LNCAP (cell line): ENCODE measurements around the gene DGCR8.

ENCODE experiments used
- TF ChIP-seq, protein P1 (sequence below): fragments of 450-650 bp; IDR thresholded peaks from 2 replicates; pipeline ENCODE4 v1.5.1; 2017; ENCODE audit warnings: mild to moderate bottlenecking

The DGCR8 gene

DNA sequence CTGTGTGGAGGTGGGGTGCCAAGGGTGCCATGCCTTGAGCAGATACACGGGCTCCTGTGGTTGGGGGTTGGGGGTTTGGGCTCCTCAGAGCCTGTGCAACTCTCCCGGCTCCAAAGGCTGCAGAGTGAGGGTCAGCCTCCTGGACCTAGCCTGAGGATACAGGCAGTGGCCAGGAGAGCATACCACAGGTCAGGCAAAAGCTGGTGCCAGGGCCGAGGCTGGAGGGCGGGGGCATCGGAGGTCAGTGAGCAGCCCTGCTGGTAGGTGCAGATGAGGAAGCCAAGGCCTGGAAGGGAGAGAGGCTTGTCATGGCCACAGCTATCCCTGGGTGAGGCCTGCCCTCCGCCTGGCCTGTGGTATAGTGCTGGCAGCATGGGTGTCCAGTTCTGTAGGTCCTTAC lies 25.6 kb upstream of the DGCR8 start:
- TF ChIP-seq, protein P1, sequence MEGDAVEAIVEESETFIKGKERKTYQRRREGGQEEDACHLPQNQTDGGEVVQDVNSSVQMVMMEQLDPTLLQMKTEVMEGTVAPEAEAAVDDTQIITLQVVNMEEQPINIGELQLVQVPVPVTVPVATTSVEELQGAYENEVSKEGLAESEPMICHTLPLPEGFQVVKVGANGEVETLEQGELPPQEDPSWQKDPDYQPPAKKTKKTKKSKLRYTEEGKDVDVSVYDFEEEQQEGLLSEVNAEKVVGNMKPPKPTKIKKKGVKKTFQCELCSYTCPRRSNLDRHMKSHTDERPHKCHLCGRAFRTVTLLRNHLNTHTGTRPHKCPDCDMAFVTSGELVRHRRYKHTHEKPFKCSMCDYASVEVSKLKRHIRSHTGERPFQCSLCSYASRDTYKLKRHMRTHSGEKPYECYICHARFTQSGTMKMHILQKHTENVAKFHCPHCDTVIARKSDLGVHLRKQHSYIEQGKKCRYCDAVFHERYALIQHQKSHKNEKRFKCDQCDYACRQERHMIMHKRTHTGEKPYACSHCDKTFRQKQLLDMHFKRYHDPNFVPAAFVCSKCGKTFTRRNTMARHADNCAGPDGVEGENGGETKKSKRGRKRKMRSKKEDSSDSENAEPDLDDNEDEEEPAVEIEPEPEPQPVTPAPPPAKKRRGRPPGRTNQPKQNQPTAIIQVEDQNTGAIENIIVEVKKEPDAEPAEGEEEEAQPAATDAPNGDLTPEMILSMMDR, result no peak

DNA sequence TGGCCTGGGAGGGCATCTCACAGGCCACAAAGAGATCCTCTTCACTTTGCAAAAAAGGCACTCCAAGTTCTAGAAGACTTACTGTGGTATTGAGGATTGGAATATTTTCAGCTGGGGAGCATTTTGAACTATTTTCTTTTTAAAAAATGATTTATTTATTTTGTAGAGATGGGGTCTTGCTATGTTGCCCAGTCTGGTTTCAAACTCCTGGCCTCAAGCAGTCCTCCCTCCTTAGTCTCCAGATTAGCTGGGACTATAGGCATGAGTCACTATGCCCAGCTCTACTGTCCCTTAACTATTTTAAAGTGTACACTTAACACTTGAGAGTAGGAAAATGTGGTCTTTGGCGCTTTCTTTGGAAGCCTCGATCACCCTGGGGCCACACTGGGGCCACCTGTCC lies 24.9 kb upstream of the DGCR8 start:
- TF ChIP-seq, protein P1, result no peak

DNA sequence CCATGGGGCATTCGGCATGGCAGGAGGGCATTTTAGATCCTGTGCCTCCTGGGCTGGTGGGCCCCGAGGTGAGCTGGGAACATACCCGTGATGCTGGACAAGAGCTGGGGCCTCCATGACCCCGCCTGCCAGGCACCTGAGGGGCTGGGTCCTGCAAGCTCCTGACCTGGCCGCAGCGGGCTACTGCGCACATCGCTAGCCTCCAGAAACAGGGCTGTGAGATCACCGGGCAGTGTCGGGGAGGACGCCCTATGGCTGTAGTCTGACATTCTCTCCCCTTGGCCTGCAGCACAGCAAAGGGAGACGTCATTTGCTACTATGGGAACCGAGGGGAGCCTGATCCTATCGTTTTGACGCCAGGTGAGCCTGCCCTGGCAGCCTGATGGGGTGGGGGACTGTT lies 24.4 kb upstream of the DGCR8 start:
- TF ChIP-seq, protein P1, result no peak

DNA sequence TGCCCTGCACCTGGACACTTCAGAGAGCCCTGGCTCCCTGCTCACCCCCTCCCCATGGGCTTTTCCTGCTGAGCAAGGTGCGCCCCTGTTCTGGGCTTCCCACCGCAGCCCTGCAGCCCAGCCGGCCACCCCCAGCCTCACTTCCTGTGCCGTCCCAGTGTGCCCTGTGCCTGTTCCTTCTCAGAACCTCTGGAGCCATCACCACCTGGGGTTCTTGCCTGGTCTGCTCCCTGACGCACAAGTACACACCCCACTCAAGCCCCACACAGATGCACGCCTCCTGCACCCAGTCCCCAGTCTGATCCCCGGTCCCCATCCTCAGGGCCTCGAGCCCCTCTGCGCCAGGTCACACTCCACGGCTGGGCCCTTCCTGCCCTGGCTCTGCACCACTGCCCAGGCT lies 23.9 kb upstream of the DGCR8 start:
- TF ChIP-seq, protein P1, result no peak

DNA sequence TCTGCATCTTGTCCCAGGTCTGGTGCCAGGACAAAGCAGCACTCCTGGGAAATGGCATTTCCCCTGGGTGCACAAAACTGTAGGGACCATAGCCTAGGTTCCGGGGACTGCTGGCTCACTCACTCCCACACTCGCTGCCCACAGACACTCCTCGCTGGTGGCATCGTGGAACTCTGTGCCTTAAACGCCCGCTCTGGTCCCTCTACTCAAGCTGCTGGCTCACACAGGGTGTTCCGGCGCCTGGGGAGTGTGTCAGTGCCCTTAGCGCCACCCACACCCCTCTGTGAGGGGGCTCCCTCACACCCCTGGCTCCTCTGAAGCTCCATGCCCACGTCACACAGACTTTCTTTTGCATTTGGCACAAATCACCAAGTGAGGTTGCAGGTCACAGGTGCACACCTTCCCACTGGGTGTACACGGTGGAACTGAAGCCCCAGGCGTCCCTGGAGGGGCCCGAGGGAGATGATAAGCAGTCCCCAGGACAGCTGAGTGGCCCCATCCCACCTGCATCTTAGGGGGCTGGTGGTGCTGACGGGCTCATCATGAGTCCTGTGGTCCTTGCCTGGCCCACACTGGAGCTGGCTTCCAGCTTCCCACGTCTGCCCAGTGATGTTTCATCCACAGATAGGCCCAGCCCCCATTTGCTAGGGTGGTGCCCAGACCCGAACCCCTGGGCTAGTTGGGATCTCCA lies 23.2 kb upstream of the DGCR8 start:
- TF ChIP-seq, protein P1, result no peak

DNA sequence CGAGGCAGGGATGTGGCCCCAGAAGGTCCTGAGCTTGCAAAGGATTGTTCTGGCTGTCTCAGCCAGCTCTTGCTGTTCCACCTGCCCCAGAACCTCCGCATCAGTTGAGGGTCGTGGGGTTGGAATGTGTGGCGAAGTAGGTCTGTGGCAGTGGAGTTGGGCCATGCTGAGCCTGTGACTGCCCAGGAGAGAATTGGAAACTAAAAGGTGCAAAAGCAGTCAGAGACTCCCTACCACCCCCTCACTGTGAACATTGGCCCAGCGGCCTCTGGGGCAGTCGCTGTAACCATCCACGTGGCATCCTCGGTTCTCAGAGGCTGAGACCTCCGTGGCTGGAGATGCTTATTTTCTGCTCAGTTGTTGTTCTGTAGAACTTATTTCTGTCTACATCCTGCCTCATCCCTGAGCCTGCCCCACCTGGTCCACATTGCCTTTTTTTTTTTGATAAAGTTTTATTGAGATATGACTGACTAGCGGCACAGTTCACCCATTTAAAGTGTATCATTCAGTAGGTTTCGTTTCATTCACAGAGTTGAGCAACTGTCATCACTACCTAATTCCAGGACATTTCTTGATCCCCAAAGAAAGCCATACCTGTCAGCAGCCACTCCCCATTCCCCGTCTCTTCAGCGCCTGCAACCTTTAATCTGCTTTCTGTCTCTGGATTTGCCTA lies 22.3 kb upstream of the DGCR8 start:
- TF ChIP-seq, protein P1, result no peak

DNA sequence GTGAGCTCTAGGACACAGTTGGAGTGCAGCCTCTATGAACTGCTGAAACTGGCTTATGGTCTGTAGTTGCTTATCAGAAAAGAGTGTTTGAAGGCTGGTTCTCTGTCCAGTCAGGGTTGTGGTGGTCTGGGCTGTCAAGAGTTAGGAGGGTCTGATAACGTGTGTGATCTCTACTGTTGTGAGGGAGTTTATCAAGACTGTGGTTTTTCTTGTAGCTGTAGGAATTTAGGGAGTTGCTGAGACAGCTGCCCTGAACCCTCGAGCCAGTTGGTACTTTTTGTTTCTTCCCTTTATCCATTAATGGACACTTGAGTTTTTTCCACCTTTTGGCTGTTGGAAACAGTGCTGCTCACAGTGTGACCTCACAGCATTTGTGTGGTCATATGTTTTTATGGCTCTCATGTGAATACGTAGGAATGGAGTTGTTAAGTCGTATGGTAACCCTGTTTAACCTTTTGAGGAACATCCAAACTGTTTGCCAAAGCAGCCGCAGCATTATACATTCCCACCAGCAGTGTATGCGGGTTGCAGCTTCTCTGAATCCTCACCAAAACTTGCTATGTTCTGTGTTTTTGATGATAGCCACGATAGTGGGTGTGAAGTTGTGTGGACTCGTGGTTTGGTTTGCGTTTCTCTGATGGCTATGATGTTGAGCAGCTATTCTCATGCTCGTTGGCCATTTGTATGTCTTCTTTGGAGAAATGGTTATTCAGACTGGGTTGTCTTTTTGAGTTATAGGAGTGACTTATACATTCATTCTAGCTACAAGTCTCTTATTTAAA lies 20.9 kb upstream of the DGCR8 start:
- TF ChIP-seq, protein P1, result no peak
